ENCODE measurements around the gene PPP1R16B. TPM values are rescaled to one million over a fixed set of nuclear protein-coding genes. Genes with fewer than 3 reads are reported as not detected.

The PPP1R16B gene
- 7.5 TPM for total RNA-seq

GRCh38 chr20:38805502-38805957, at the start of gene PPP1R16B:
TSS of gene PPP1R16B (plus strand) at chr20:38805697. CDS start at chr20:38835926, 30,229 bp downstream.

GRCh38 chr20:38926142-38926933, 120.8 kb downstream of the PPP1R16B start, which contains the start of gene FAM83D:
TSS of gene FAM83D (plus strand) at chr20:38926417. CDS start at chr20:38926443, 26 bp downstream.

DNA sequence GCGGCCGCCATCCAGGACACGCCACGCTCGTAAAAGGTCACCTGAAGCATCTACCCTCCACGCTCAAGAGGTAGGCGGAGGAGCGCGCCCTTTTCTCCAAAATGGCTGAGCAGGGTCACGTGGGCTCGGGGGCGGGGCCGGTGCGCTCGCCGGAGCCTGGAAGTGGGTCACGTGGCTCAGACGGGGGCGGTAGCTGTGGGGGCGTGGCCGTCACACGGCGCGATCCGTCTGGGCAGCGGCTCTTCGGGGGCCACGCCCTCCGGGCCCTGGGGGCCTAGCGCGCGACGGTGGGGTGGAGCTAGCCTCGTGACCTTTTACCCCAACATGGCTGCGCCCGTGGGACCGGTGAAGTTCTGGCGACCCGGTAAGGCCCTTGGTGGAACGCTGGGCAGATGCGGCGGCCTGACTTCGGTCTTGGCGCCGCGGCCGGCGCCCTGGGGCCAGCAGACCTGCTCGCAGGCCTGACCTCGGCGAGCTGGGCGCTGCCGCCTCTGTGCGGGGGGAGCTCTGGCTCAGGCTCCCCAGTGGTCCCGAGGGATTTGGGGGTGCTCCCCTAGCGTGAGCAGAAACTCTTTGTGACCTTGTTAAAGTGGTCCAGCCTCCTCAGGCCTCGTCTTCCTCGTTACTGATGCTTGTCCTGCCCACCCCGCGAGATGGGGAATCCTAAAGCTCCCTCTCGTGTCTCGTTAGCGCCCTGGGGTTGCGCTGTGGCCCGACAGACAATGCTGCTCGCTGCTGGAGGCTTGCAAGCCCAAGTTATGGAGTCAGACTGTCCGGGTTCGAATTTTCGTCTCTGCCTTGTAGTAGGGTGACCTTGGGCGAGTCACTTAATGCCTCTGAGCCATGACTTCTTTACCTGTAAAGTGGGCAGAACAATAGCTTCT, 156.8 kb downstream of the PPP1R16B start, which contains the start of gene DHX35:
TSS of gene DHX35 (plus strand) at position 301 of the 884 bp plus-strand sequence. CDS start at position 325, 24 bp downstream.

Other genes starting within 250 kb of the PPP1R16B start
- gene ADIG, start 224.5 kb upstream of the PPP1R16B start, total RNA-seq, result not detected
- 0.16 TPM for gene ARHGAP40, start 203.9 kb upstream of the PPP1R16B start, total RNA-seq
- 8.2 TPM for gene SLC32A1, start 81.2 kb upstream of the PPP1R16B start, total RNA-seq
- 15.9 TPM for gene ACTR5, start 57.2 kb upstream of the PPP1R16B start, total RNA-seq
- 6.3 TPM for gene FAM83D, start 120.7 kb downstream of the PPP1R16B start, total RNA-seq
- 22.5 TPM for gene DHX35, start 156.6 kb downstream of the PPP1R16B start, total RNA-seq

Data from camera-type eye (tissue), 1 donor.